Activated CD8-positive, alpha-beta T cell treated with anti-CD3 and anti-CD28 coated beads, Interleukin-2, amount 10 ng/mL, durations not matched to agents 7 days and 5 days (primary cell): ENCODE data around the gene KLHL35. TPM values are rescaled to one million over a fixed set of nuclear protein-coding genes. Genes with fewer than 3 reads are reported as not detected.

Experiments
- ATAC-seq: fragments of 150-1000 bp; cut with Tn5 transposase; one replicate; pipeline ENCODE4 v1.10.0; 2021; ENCODE audit warnings: moderate library complexity
- CTCF ChIA-PET: fragments of 350-600 bp; sonication (Branson Sonifier 250); formaldehyde crosslinking; loops from one replicate; lab custom pipeline; 2021; ENCODE audit warnings: antibody characterized with exemption; lab: Charles Lee
- POLR2A ChIA-PET: fragments of 350-600 bp; sonication (Branson Sonifier 250); formaldehyde crosslinking; loops from one replicate; lab custom pipeline; 2021; ENCODE audit warnings: antibody characterized with exemption; lab: Charles Lee
- DNase-seq: peaks from one replicate; pipeline ENCODE4 v3.0.0-alpha.2; 2020
- H3K27ac Mint-ChIP-seq: one replicate; pipeline ENCODE4 v1.8.0; 2021; ENCODE audit warnings: mild to moderate bottlenecking, mixed read lengths
- H3K27me3 Mint-ChIP-seq: one replicate; pipeline ENCODE4 v1.8.0; 2021; ENCODE audit warnings: low read depth, mixed read lengths
- H3K36me3 Mint-ChIP-seq: one replicate; pipeline ENCODE4 v1.8.0; 2021; ENCODE audit warnings: low read depth, mixed read lengths
- H3K4me1 Mint-ChIP-seq: one replicate; pipeline ENCODE4 v1.8.0; 2021; ENCODE audit warnings: low read depth, mixed read lengths
- H3K4me3 Mint-ChIP-seq: one replicate; pipeline ENCODE4 v1.8.0; 2021; ENCODE audit warnings: mild to moderate bottlenecking, mixed read lengths
- H3K9me3 Mint-ChIP-seq: one replicate; pipeline ENCODE4 v1.8.0; 2022; ENCODE audit warnings: mixed read lengths; ENCODE audit not compliant: insufficient read depth
- total RNA-seq, 2 experiments: library from RNA; stranded (reverse); gene quantifications; one replicate each; pipeline ENCODE4 v1.2.3, GENCODE V29; 2021

The KLHL35 gene
- total RNA-seq, 2 experiments from 2014 or later: 0.26 to 0.31 TPM

GRCh38 chr11:75475767-75476650 is 43.0 kb upstream of the KLHL35 start:
- Mint-ChIP-seq H3K4me3 (peak overlapping the region; percentile 70), H3K36me3 (no peaks in the 10 kb centered on the region), H3K27me3 (no peaks in the 10 kb centered on the region), H3K9me3 (no peaks in the 10 kb centered on the region), H3K4me1 (peaks cover 35% of the 10 kb centered on the region), H3K27ac (peak overlapping the region; percentile 98)
- DNase-seq: peak; percentile 75
- ChIA-PET POLR2A (interaction anchor here (0.9 to 1.4 kb wide), 6 partner anchors 14 to 76 kb away, joined by 3 to 6 read pairs (median 4); no protein-coding TSS in a partner anchor), CTCF (interaction anchor here (0.6 to 1.7 kb wide), 13 partner anchors 9 to 502 kb away, joined by 3 to 13 read pairs (median 4); partner anchors contain the start of gene GDPD5)
- peak; percentile 86 for ATAC-seq

- peak; percentile 90 for ATAC-seq
Observed at GRCh38 chr11:75474878-75475766, 42.1 kb upstream of the KLHL35 start.

GRCh38 chr11:75474240-75474639 is 41.2 kb upstream of the KLHL35 start:
- ChIA-PET POLR2A (no interaction called here), CTCF (no interaction called here)
- Mint-ChIP-seq H3K4me1 (peaks cover 35% of the 10 kb centered on the region), H3K27me3 (no peaks in the 10 kb centered on the region), H3K36me3 (no peaks in the 10 kb centered on the region), H3K27ac (peak overlapping the region; percentile 48), H3K4me3 (no peak overlapping the region), H3K9me3 (no peaks in the 10 kb centered on the region)
- DNase-seq (no peak), ATAC-seq (no peak)

More at GRCh38 chr11:75474878-75475766, 42.1 kb upstream of the KLHL35 start:
- H3K27me3 Mint-ChIP-seq: no peaks in the 10 kb centered on the region
- H3K4me3 Mint-ChIP-seq: peak overlapping the region; percentile 70
- no peaks in the 10 kb centered on the region for H3K36me3 Mint-ChIP-seq
- peaks cover 35% of the 10 kb centered on the region for H3K4me1 Mint-ChIP-seq
- CTCF ChIA-PET: interaction anchor here (1.0 to 1.7 kb wide), 11 partner anchors 8 to 199 kb away, joined by 3 to 13 read pairs (median 4); partner anchors contain the start of gene GDPD5
- H3K9me3 Mint-ChIP-seq: no peaks in the 10 kb centered on the region
- H3K27ac Mint-ChIP-seq: peak overlapping the region; percentile 98
- DNase-seq: peak; percentile 94
- POLR2A ChIA-PET: interaction anchor here (0.9 to 1.4 kb wide), 6 partner anchors 13 to 75 kb away, joined by 3 to 6 read pairs (median 4); no protein-coding TSS in a partner anchor

- Mint-ChIP-seq H3K9me3 (no peaks in the 10 kb centered on the region), H3K27ac (peak overlapping the region; percentile 4)
- CTCF ChIA-PET: no interaction called here
Observed at GRCh38 chr11:75473684-75474083, 40.7 kb upstream of the KLHL35 start.

GRCh38 chr11:75472081-75472732 is 39.2 kb upstream of the KLHL35 start:
- H3K4me3 Mint-ChIP-seq: no peak overlapping the region
- H3K27me3 Mint-ChIP-seq: no peaks in the 10 kb centered on the region
- peaks cover 35% of the 10 kb centered on the region for H3K4me1 Mint-ChIP-seq
- POLR2A ChIA-PET: no interaction called here
- no peaks in the 10 kb centered on the region for H3K36me3 Mint-ChIP-seq
- ATAC-seq (no peak), DNase-seq (no peak)
- no peak overlapping the region for H3K27ac Mint-ChIP-seq
- no peaks in the 10 kb centered on the region for H3K9me3 Mint-ChIP-seq
- CTCF ChIA-PET: interaction anchor here (0.9 to 1.6 kb wide), 2 partner anchors 21 to 59 kb away, joined by 3 read pairs; no protein-coding TSS in a partner anchor

More at GRCh38 chr11:75473684-75474083, 40.7 kb upstream of the KLHL35 start:
- ATAC-seq (no peak), DNase-seq (no peak)
- Mint-ChIP-seq H3K27me3 (no peaks in the 10 kb centered on the region), H3K4me3 (no peak overlapping the region), H3K36me3 (no peaks in the 10 kb centered on the region), H3K4me1 (peaks cover 39% of the 10 kb centered on the region)
- POLR2A ChIA-PET: no interaction called here

- POLR2A ChIA-PET: no interaction called here
Observed at GRCh38 chr11:75471176-75471973, 38.4 kb upstream of the KLHL35 start.

GRCh38 chr11:75470476-75471080 is 37.6 kb upstream of the KLHL35 start:
- ChIA-PET POLR2A (no interaction called here), CTCF (interaction anchor here (1.0 kb wide), 1 partner anchor 61 kb away, joined by 3 read pairs; no protein-coding TSS in a partner anchor)
- Mint-ChIP-seq H3K9me3 (no peaks in the 10 kb centered on the region), H3K4me3 (no peak overlapping the region), H3K27me3 (no peaks in the 10 kb centered on the region), H3K36me3 (no peaks in the 10 kb centered on the region), H3K4me1 (peaks cover 19% of the 10 kb centered on the region), H3K27ac (no peak overlapping the region)
- ATAC-seq (no peak), DNase-seq (no peak)

More at GRCh38 chr11:75471176-75471973, 38.4 kb upstream of the KLHL35 start:
- H3K36me3 Mint-ChIP-seq: no peaks in the 10 kb centered on the region
- no peak for DNase-seq
- CTCF ChIA-PET: interaction anchor here (0.9 to 1.6 kb wide), 2 partner anchors 20 to 60 kb away, joined by 3 read pairs; no protein-coding TSS in a partner anchor
- H3K4me3 Mint-ChIP-seq: no peak overlapping the region
- H3K4me1 Mint-ChIP-seq: peaks cover 27% of the 10 kb centered on the region
- no peaks in the 10 kb centered on the region for H3K27me3 Mint-ChIP-seq
- no peaks in the 10 kb centered on the region for H3K9me3 Mint-ChIP-seq
- H3K27ac Mint-ChIP-seq: no peak overlapping the region
- no peak for ATAC-seq

GRCh38 chr11:75469785-75470405 is 36.9 kb upstream of the KLHL35 start:
- DNase-seq (no peak), ATAC-seq (no peak)
- POLR2A ChIA-PET: interaction anchor here (0.5 kb wide), 1 partner anchor 774 kb away, joined by 3 read pairs; no protein-coding TSS in a partner anchor
- CTCF ChIA-PET: interaction anchor here (1.0 to 1.3 kb wide), 2 partner anchors 18 to 62 kb away, joined by 3 read pairs; no protein-coding TSS in a partner anchor
- Mint-ChIP-seq H3K4me1 (peaks cover 12% of the 10 kb centered on the region), H3K4me3 (no peak overlapping the region), H3K27me3 (no peaks in the 10 kb centered on the region), H3K36me3 (no peaks in the 10 kb centered on the region), H3K27ac (no peak overlapping the region), H3K9me3 (no peaks in the 10 kb centered on the region)

- no peaks in the 10 kb centered on the region for H3K27me3 Mint-ChIP-seq
- ChIA-PET CTCF (interaction anchor here (1.1 to 1.3 kb wide), 2 partner anchors 17 to 328 kb away, joined by 3 read pairs; no protein-coding TSS in a partner anchor), POLR2A (interaction anchor here (0.8 kb wide), 1 partner anchor 92 kb away, joined by 3 read pairs; no protein-coding TSS in a partner anchor)
- H3K4me3 Mint-ChIP-seq: no peak overlapping the region
- peaks cover 3% of the 10 kb centered on the region for H3K4me1 Mint-ChIP-seq
- no peaks in the 10 kb centered on the region for H3K9me3 Mint-ChIP-seq
- H3K27ac Mint-ChIP-seq: no peak overlapping the region
- ATAC-seq (no peak), DNase-seq (no peak)
- no peaks in the 10 kb centered on the region for H3K36me3 Mint-ChIP-seq
Observed at GRCh38 chr11:75468534-75469340, 35.7 kb upstream of the KLHL35 start.
